ENCODE data around the gene SYCP3.

DNA sequence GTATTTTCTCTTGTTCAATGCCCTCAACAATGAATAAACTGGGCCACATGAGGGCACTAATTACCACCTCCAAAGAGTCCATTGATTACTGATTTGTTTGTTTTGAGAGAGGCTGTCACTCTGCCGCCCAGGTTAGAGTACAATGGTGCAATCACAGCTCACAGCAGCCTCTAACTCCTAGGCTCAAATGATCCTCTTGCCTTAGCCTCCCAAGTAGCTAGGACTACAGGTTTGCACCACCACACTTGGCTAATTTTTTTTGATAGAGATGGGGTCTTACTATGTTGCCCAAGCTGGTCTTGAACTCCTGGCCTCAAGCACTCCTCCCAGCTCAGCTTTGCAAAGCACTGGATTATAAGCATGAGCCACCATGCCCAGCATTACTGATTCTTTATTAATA, 28.3 kb upstream of the SYCP3 start:
- TF ChIP-seq EZH2 (IDR thresholded peaks at IDR 0.05; ENCODE audit: insufficient read depth, poor library complexity, severe bottlenecking): no peak
- TF ChIP-seq EZH2phosphoT487 (IDR thresholded peaks at IDR 0.05; ENCODE audit: insufficient read depth, low read depth): no peak

All from GM23248 (cell line).